ENCODE results near the gene BFSP1.

Gene BFSP1

DNA sequence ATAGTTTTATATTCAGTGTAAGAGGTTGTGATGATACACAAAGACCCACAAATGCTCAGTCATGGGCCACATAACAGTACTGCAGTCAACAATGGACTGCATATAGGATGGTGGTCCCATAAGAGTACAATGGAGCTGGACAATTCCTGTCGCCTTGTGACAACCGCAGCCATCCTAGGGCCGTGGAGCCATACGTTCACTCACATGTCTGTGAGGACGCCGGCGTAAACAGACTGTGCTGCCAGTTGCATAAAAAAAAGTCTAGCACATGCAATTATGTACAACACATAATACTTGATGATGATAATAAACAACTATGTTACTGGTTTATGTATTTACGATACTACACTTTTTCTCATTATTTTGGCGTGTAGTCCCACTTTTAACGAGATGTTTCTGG, 30.9 kb downstream of the BFSP1 start:
- no peak overlapping the region for H3K27ac ChIP-seq (ENCODE audit: low read depth, low read length)
- no peaks in the 10 kb centered on the region for H3K27me3 ChIP-seq (ENCODE audit: control insufficient read depth, insufficient read depth, low read length)
- no peaks in the 10 kb centered on the region for H3K36me3 ChIP-seq (ENCODE audit: control insufficient read depth, insufficient read depth, low read length)
- H3K4me1 ChIP-seq (ENCODE audit: control insufficient read depth, insufficient read depth, low read length), result peaks cover 7% of the 10 kb centered on the region
- H3K9ac ChIP-seq (ENCODE audit: low read length), result no peak overlapping the region
- H3K4me3 ChIP-seq (ENCODE audit: low read length), result no peak overlapping the region

DNA sequence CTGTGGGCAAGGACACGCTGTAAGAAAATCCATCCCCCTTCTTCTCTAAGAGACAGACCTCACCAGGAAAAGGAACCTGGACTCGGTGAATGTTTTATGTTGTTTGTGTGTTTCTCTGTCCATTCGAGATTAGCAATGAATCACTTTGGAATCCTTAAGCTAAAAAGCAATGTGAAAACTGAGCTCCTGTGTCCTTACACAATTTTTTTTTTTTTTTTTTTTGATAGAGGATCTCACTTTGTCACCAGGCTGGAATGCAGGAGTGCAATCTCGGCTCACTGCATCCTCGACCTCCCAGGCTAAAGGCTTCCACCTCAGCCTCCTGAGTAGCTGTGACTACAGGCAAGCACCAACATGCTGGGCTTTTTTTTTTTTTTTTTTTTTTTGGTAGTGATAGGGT, 32.1 kb downstream of the BFSP1 start:
- Histone ChIP-seq H3K9ac (ENCODE audit: low read length) (no peak overlapping the region), H3K27ac (ENCODE audit: low read depth, low read length) (no peak overlapping the region), H3K36me3 (ENCODE audit: control insufficient read depth, insufficient read depth, low read length) (no peaks in the 10 kb centered on the region), H3K27me3 (ENCODE audit: control insufficient read depth, insufficient read depth, low read length) (no peaks in the 10 kb centered on the region), H3K4me3 (ENCODE audit: low read length) (no peak overlapping the region), H3K4me1 (ENCODE audit: control insufficient read depth, insufficient read depth, low read length) (peaks cover 7% of the 10 kb centered on the region)

DNA sequence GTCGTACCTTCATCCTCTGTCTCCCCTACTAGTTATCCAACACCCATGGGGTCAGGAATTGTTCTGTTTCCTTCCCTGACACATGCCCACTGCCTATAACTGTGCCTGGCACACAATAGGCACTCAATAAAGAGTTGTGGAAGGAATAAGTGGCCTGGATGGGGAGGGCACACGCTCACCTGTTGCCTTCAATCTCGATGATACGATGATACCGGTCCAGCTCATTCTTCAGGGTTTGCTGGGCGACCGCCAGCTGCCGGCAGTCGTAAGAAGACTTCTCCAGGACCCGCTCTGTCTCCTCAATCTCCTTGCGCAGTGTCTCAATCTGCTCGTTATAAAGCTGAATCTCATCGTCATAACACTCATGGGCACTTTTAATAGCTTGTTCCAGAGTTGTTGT, 32.5 kb downstream of the BFSP1 start:
- Histone ChIP-seq H3K36me3 (ENCODE audit: control insufficient read depth, insufficient read depth, low read length) (no peaks in the 10 kb centered on the region), H3K9ac (ENCODE audit: low read length) (no peak overlapping the region), H3K27me3 (ENCODE audit: control insufficient read depth, insufficient read depth, low read length) (no peaks in the 10 kb centered on the region), H3K4me1 (ENCODE audit: control insufficient read depth, insufficient read depth, low read length) (peaks cover 7% of the 10 kb centered on the region), H3K27ac (ENCODE audit: low read depth, low read length) (no peak overlapping the region), H3K4me3 (ENCODE audit: low read length) (no peak overlapping the region)

DNA sequence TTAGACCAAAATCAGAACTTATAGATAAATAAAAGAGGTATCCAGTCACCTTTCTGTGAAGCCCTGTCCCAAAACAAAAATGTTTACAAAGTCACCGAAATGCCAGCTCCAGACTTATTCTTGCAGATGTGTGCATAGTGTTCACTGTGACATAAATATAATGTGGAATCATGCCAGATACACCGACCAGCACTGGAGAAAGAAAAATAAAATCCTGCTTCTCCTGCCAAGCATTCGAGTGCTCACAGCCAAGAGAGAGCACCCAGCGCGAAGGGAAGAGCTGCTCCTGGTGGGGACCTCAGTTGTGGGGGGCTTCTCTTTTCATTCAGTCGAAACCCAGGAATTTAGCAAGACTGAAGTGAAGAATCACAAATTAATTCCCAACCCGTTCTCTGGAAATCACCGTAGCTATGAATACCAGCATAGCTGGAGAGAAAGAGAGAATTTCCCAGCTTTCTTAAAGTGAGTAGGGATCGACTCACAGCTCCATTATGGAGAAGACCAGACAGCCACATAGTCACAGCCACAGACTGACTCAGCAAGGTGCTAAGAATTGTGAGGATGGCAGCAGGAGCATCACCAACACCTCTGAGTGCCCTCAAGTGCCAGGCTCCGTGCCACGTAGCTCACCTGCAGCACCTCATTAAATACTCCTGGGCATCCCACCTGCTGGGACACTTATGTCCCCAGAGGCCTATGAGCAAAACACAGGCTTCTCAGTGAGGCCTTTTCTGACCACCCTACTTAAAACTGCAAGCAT, 33.2 kb downstream of the BFSP1 start:
- Histone ChIP-seq H3K4me1 (ENCODE audit: control insufficient read depth, insufficient read depth, low read length) (peaks cover 7% of the 10 kb centered on the region), H3K4me3 (ENCODE audit: low read length) (no peak overlapping the region), H3K36me3 (ENCODE audit: control insufficient read depth, insufficient read depth, low read length) (no peaks in the 10 kb centered on the region), H3K27me3 (ENCODE audit: control insufficient read depth, insufficient read depth, low read length) (no peaks in the 10 kb centered on the region), H3K27ac (ENCODE audit: low read depth, low read length) (no peak overlapping the region), H3K9ac (ENCODE audit: low read length) (no peak overlapping the region)

DNA sequence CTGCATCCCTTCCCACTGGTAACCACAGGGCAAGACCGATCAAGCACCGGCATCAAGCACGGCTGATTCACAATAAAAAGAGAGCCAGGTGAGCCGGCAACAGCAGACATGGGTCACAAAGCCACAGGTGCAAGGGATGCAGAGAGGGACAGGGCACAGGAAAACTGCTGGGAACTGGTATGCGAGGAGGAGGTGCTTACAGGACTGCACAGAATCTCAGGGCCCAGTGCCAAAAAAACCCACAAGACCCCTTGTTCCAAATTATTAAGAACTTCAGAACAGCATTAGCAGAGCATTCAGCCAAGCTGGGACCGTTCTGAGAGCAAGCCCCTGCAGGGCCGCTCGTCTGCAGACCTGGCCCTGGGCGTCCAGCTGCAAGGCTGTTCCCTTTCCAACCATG, 35.4 kb downstream of the BFSP1 start:
- H3K4me3 ChIP-seq (ENCODE audit: low read length), result no peak overlapping the region
- no peak overlapping the region for H3K27ac ChIP-seq (ENCODE audit: low read depth, low read length)
- H3K9ac ChIP-seq (ENCODE audit: low read length), result no peak overlapping the region
- H3K36me3 ChIP-seq (ENCODE audit: control insufficient read depth, insufficient read depth, low read length), result no peaks in the 10 kb centered on the region
- peaks cover 7% of the 10 kb centered on the region for H3K4me1 ChIP-seq (ENCODE audit: control insufficient read depth, insufficient read depth, low read length)
- no peaks in the 10 kb centered on the region for H3K27me3 ChIP-seq (ENCODE audit: control insufficient read depth, insufficient read depth, low read length)

DNA sequence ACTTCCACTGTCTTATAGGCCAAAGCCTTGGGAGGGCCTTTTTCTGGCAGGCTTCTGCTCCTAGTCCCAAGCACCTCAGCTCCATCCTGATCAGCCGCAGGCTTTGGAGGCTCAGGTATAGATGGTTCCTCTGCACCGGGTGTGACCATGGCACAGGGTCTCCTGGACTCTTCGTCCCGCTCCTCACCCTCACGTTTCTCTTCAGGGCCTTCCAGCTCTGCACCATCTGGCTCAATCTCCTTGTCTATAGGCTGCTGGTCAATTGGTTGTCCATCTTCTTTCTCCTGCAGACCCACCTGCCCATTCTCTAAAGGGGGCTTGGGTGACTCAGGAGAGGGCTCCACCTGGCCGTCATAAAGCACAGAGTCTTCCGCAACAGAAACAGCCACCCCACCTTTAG, 37.0 kb downstream of the BFSP1 start:
- no peak overlapping the region for H3K9ac ChIP-seq (ENCODE audit: low read length)
- H3K27ac ChIP-seq (ENCODE audit: low read depth, low read length), result no peak overlapping the region
- no peak overlapping the region for H3K4me3 ChIP-seq (ENCODE audit: low read length)
- no peaks in the 10 kb centered on the region for H3K36me3 ChIP-seq (ENCODE audit: control insufficient read depth, insufficient read depth, low read length)
- no peaks in the 10 kb centered on the region for H3K27me3 ChIP-seq (ENCODE audit: control insufficient read depth, insufficient read depth, low read length)
- peaks cover 7% of the 10 kb centered on the region for H3K4me1 ChIP-seq (ENCODE audit: control insufficient read depth, insufficient read depth, low read length)

DNA sequence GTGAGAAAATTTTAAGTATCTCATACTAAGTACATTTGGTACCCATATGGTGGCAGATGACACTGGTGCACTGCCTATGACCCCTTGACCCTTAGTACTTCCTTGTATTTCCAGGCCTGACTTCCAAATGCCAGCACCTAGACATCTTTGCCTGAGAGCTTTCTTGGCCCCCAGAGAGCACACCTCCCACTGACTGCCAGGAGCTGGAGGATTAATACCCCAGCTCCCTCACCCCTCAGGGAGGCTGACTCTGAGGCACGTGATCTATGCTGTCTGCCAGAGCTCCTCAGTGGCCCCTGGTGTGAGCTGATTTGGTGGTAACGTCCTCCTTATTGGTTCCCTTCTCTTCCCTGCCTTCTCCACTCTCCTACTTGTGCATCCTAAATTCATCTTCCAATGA, 38.0 kb downstream of the BFSP1 start:
- Histone ChIP-seq H3K4me3 (ENCODE audit: low read length) (no peak overlapping the region), H3K36me3 (ENCODE audit: control insufficient read depth, insufficient read depth, low read length) (no peaks in the 10 kb centered on the region), H3K9ac (ENCODE audit: low read length) (no peak overlapping the region), H3K27me3 (ENCODE audit: control insufficient read depth, insufficient read depth, low read length) (no peaks in the 10 kb centered on the region), H3K27ac (ENCODE audit: low read depth, low read length) (no peak overlapping the region), H3K4me1 (ENCODE audit: control insufficient read depth, insufficient read depth, low read length) (peaks cover 6% of the 10 kb centered on the region)

DNA sequence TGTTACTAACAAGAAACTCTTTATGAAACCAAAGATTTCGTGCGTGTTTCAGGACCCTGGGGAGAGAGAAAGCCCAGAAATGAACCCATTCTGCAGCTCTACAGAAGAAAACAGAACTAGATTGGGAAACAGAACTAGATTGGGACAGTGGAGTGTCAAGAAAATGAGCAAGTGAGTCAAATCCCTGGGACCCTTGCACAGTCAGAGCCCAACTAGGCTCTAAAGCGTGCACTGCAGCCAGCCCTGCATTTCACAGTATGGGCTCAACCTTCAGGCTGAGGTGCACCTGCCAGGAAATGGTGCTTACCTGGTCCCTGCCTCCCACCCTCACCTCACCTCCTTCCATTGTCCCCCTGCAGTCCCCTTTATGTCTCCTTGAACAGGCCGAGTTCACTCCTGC, 39.7 kb downstream of the BFSP1 start:
- H3K27ac ChIP-seq (ENCODE audit: low read depth, low read length), result no peak overlapping the region
- H3K4me1 ChIP-seq (ENCODE audit: control insufficient read depth, insufficient read depth, low read length), result no peaks in the 10 kb centered on the region
- H3K36me3 ChIP-seq (ENCODE audit: control insufficient read depth, insufficient read depth, low read length), result no peaks in the 10 kb centered on the region
- H3K4me3 ChIP-seq (ENCODE audit: low read length), result no peak overlapping the region
- H3K9ac ChIP-seq (ENCODE audit: low read length), result no peak overlapping the region
- H3K27me3 ChIP-seq (ENCODE audit: control insufficient read depth, insufficient read depth, low read length), result no peaks in the 10 kb centered on the region

DNA sequence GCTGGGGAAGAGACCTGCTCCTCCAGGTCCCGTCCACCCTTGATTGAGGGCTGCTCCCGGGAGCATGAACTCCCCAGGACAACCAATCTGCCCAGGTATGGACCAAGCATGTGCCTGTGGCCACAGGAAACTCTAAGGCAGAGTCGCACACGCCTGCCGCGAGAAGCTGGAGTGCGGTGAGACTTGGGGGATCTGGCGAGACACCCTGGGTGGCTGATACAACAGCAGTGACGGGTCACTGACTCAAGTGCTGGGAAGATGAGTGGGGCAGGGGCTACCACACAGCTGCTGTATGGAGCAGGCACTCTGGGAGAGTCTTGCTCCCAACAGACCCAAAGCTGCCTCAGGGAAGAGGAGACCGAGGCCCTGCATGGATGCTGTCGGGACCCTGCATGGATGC, 40.1 kb downstream of the BFSP1 start:
- Histone ChIP-seq H3K4me3 (ENCODE audit: low read length) (no peak overlapping the region), H3K36me3 (ENCODE audit: control insufficient read depth, insufficient read depth, low read length) (no peaks in the 10 kb centered on the region), H3K27ac (ENCODE audit: low read depth, low read length) (no peak overlapping the region), H3K4me1 (ENCODE audit: control insufficient read depth, insufficient read depth, low read length) (no peaks in the 10 kb centered on the region), H3K27me3 (ENCODE audit: control insufficient read depth, insufficient read depth, low read length) (no peaks in the 10 kb centered on the region), H3K9ac (ENCODE audit: low read length) (no peak overlapping the region)

DNA sequence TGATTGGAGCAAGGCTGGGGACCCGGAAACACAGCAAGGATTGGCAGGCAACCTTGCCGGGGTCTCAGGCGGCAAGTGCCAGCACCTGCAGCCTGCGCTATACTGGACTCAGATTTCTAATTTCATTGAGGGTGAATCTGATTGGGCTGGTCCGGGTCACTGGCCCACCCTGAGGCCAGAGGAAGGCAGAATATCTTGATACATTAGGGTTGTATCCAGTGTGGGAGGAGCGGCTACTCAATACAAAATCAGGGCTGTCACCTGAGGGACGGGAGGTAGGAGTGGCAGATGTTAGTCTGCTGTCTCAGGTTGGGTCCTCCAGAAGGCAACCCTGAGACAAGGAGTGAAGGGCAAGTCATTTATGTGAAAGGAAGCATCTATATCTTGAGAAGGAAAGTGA, 40.7 kb downstream of the BFSP1 start:
- no peak overlapping the region for H3K27ac ChIP-seq (ENCODE audit: low read depth, low read length)
- no peaks in the 10 kb centered on the region for H3K36me3 ChIP-seq (ENCODE audit: control insufficient read depth, insufficient read depth, low read length)
- no peak overlapping the region for H3K9ac ChIP-seq (ENCODE audit: low read length)
- no peak overlapping the region for H3K4me3 ChIP-seq (ENCODE audit: low read length)
- no peaks in the 10 kb centered on the region for H3K4me1 ChIP-seq (ENCODE audit: control insufficient read depth, insufficient read depth, low read length)
- H3K27me3 ChIP-seq (ENCODE audit: control insufficient read depth, insufficient read depth, low read length), result no peaks in the 10 kb centered on the region

DNA sequence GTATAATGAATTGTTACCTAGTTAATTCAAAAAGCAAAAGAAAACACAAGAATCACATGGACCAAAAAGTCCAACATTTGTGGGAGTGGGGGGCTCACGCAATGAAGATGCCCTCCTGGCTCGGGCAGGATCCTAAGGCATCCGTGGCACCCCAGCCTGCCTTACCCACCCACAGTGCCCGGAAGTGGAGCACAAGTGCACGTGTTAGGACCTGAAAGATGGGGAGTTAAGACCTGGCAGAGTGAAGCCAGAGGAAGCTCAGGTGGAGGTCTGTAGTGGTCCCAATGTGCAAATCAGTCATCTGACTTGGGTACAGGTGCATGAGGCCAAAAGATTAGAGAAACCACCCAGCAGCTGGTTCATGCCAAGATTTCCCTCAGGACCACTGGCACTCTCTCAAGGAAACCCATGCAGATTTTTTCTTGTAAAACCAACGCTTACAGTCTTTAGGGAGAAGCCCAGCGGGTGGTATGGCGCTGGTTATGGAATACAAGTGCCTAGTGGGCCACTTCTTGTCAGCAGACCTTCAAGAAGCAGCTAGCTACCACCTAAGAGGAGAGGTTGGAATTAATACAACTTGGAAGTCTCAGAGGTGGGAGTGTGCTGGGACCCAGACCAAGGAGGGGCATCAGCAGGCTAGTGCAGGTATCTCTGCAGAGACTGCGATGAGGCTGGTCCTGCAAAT, 42.1 kb downstream of the BFSP1 start:
- no peaks in the 10 kb centered on the region for H3K36me3 ChIP-seq (ENCODE audit: control insufficient read depth, insufficient read depth, low read length)
- no peaks in the 10 kb centered on the region for H3K4me1 ChIP-seq (ENCODE audit: control insufficient read depth, insufficient read depth, low read length)
- no peaks in the 10 kb centered on the region for H3K27me3 ChIP-seq (ENCODE audit: control insufficient read depth, insufficient read depth, low read length)
- no peak overlapping the region for H3K9ac ChIP-seq (ENCODE audit: low read length)
- H3K27ac ChIP-seq (ENCODE audit: low read depth, low read length), result no peak overlapping the region
- no peak overlapping the region for H3K4me3 ChIP-seq (ENCODE audit: low read length)

DNA sequence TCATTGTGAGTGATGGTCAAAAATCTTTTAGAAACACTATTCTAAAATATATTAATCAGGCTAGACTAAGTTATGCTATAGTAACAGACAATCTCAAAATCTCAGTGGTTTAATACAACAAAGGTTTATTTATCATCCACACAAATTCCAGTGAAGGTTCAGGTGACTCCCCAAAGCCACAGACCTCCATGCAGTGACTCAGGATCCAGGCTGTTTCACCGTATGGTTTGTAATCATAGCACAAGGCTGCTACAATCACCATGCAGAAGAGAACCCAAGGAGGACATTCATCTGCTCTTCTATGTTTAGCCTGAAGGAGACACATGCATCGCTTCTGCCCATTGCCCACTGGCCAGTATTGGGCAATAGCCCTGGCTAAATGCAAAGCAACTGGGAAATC, 46.2 kb downstream of the BFSP1 start:
- Histone ChIP-seq H3K27ac (ENCODE audit: low read depth, low read length) (no peak overlapping the region), H3K9ac (ENCODE audit: low read length) (no peak overlapping the region), H3K27me3 (ENCODE audit: control insufficient read depth, insufficient read depth, low read length) (no peaks in the 10 kb centered on the region), H3K4me3 (ENCODE audit: low read length) (no peak overlapping the region), H3K4me1 (ENCODE audit: control insufficient read depth, insufficient read depth, low read length) (no peaks in the 10 kb centered on the region), H3K36me3 (ENCODE audit: control insufficient read depth, insufficient read depth, low read length) (no peaks in the 10 kb centered on the region)

DNA sequence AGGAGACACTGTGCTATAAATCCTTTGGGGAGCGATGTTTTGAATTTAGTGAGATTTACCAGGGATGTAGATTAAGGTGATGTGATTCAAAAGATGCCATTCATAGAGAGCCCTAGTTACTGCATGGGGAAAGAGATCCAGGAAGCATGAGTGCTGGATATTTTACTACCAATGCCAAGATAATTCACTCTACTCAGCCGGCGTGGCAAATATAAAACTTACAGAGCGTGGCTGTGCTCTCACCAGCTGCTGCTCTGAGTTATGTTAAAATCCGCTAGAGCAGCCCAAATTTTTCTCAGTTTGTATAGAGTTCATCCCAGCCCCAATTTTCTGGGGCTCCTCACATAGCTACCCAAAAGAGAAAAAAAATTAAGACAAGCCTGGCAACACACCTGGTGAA, 48.6 kb downstream of the BFSP1 start:
- H3K4me1 ChIP-seq (ENCODE audit: control insufficient read depth, insufficient read depth, low read length), result no peaks in the 10 kb centered on the region
- no peak overlapping the region for H3K27ac ChIP-seq (ENCODE audit: low read depth, low read length)
- no peak overlapping the region for H3K4me3 ChIP-seq (ENCODE audit: low read length)
- no peak overlapping the region for H3K9ac ChIP-seq (ENCODE audit: low read length)
- no peaks in the 10 kb centered on the region for H3K36me3 ChIP-seq (ENCODE audit: control insufficient read depth, insufficient read depth, low read length)
- no peaks in the 10 kb centered on the region for H3K27me3 ChIP-seq (ENCODE audit: control insufficient read depth, insufficient read depth, low read length)
